ENCODE data around the gene ATF1.
"Not testable (repeated sequence)": the region's sequence is repeated elsewhere in the genome, so short reads cannot be mapped to it uniquely, and the experiment has no call there.

ATF1 gene

DNA sequence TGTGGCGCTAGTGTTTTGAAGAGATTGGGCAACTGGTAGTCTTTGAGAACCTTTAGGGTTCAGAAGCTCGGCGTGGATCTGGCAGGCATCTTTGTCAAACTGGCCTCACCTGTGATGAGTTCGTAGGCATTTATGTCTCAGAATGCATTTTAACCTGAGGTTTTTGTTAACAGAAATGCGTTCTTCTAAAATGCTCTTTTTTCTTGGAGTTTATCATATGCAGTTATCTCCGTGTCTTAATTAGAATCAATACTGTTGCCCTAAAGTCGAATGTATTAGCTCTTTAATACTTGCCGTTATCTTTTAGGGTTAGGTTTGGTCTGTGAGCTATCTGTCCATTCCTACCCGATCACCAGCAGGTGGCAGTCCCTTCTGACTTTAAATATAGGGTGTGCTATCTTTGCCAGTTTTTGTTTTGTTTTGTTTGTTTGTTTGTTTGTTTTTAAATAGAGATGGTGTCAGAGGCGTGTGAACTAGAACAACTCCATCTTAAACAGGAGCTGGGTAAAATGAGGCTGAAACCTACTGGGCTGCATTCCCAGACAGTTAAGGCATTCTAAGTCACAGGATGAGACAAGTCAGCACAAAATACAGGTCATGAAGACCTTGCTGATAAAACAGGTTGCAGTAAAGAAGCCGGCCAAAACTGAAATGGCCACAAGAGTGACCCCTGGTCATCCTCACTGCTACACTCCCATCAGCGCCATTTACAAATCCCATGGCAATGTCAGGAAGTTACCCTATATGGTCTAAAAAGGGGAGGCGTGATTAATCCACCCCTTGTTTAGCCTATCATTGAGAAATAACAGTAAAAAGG lies 1.4 kb downstream of the ATF1 start:
- in situ Hi-C loops (cut with HindIII; ENCODE audit: low pct_unique_long_range_greater_than_20kb, low sequenced_read_pairs) = no loop called here
- TF ChIP-seq JUND (IDR thresholded peaks at IDR 0.05; ENCODE audit: low read depth) = no peak
- peak; percentile 64 to 67 for DNase-seq (ENCODE audit: low read depth in 1 of 2, low spot score in 1 of 2)

DNA sequence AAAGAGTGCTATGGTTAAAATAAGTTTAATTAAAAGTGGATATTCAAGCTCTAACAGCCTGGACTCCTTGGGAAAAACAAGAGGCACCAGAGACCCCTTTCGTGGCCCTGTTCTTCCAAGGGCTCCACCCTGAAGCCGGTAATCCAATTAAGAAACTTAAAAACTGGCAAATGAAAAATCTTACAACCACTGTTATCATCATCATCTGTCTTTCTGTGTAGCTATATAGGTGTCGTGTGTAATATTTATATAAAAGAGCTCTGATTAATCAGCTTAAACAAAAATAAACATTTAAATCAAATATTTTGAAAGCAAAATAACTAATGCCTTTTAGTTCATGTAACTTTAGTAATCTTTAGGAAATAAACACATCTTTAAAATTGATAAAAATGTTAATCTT lies 4.5 kb downstream of the ATF1 start:
- no peak for DNase-seq (ENCODE audit: low read depth in 1 of 2, low spot score in 1 of 2)
- TF ChIP-seq JUND (IDR thresholded peaks at IDR 0.05; ENCODE audit: low read depth) = no peak
- in situ Hi-C loops (cut with HindIII; ENCODE audit: low pct_unique_long_range_greater_than_20kb, low sequenced_read_pairs) = no loop called here

DNA sequence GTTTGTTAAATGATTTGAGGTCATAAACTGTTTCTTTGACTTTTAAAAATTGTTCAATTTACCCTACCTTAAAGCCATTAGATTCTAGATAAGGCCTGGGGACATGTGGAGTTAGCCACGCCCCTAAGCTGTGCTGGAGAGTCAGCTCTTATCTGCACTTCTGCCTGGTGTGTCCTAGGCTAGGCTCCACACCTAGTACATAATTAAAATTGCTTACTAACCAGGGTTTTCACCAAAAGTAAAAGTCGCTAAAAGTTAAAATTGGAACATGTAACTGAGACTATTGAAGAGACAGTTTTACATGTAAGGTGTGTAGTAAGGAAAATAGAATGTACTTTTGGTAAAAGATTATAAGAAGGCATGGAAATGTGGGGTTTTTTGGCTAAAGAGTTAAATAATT lies 4.9 kb downstream of the ATF1 start:
- in situ Hi-C loops (cut with HindIII; ENCODE audit: low pct_unique_long_range_greater_than_20kb, low sequenced_read_pairs) = not testable (repeated sequence)

DNA sequence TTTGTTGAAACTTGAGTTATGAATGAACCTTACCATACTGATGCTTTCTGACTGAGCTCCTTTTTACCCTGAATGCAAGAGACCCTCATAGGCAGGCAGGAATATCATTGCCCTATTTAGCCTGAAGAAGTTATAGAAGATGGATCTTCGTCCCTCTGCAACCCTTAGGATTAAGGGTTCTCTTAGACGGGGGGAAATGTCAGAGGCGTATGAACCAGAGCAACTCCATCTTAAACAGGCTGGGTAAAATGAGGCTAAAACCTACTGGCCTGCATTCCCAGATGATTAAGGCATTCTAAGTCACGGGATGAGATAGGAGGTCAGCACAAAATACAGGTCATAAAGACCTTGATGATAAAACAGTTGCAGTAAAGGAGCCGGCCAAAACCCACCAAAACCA lies 7.5 kb downstream of the ATF1 start:
- in situ Hi-C loops (cut with HindIII; ENCODE audit: low pct_unique_long_range_greater_than_20kb, low sequenced_read_pairs) = no loop called here
- DNase-seq (ENCODE audit: low read depth in 1 of 2, low spot score in 1 of 2) = no peak
- TF ChIP-seq JUND (IDR thresholded peaks at IDR 0.05; ENCODE audit: low read depth) = no peak

More for the DNA sequence above, 4.9 kb downstream of the ATF1 start:
- DNase-seq (ENCODE audit: low read depth in 1 of 2, low spot score in 1 of 2) = not testable (repeated sequence)

DNA sequence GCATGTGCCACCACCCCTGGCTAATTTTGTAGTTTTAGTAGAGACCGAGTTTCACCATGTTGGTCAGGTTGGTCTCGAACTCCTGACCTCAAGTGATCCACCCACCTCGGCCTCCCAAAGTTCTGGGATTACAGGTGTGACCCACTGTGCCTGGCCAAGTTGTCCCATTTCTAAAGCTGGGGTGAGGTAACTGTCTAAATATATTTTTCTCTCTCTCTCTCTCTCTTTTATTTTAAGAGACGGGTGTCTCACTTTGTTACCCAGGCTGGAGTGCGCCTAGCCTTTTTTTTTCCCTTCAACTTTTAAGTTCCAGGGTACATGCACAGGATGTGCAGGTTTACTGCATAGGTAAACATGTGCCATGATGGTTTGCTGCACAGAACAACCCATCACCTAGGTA lies 8.6 kb downstream of the ATF1 start:
- TF ChIP-seq JUND (IDR thresholded peaks at IDR 0.05; ENCODE audit: low read depth) = no peak
- DNase-seq (ENCODE audit: low read depth in 1 of 2, low spot score in 1 of 2) = no peak
- in situ Hi-C loops (cut with HindIII; ENCODE audit: low pct_unique_long_range_greater_than_20kb, low sequenced_read_pairs) = no loop called here

DNA sequence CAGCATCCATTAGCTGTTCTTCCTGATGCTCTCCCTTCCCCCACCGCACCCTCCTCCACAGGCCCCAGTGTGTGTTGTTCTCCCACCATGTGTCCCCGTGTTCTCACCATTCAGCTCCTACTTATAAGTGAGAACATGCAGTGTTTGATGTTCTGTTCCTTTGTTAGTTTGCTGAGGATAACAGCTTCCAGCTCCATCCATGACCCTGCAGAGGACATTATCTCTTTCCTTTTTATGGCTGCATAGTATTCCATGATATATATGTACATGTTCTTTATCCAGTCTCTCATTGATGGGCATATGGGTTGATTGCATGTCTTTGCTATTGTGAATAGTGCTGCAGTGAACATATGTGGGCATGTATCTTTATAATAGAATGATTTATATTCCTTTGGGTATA lies 9.0 kb downstream of the ATF1 start:
- in situ Hi-C loops (cut with HindIII; ENCODE audit: low pct_unique_long_range_greater_than_20kb, low sequenced_read_pairs) = no loop called here
- TF ChIP-seq JUND (IDR thresholded peaks at IDR 0.05; ENCODE audit: low read depth) = no peak
- no peak for DNase-seq (ENCODE audit: low read depth in 1 of 2, low spot score in 1 of 2)

DNA sequence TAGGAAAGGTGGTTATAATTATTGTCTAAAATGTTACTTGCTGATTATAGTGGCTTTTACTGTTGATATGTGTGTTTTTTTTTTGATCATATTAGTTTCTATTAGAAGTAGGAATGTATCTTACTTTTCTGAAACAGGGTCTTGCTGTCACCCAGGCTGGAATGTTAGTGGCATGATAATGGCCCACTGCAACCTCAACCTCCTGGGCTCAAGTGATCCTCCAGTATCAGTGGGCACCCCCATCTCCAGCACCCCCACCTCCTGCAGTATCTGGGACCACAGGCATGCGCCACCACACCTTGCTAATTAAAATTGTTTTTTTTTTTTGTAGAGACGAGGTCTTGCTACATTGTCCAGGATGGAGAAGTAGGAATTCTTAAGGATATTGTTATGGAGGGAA lies 11.3 kb downstream of the ATF1 start:
- in situ Hi-C loops (cut with HindIII; ENCODE audit: low pct_unique_long_range_greater_than_20kb, low sequenced_read_pairs) = no loop called here
- no peak for TF ChIP-seq JUND (IDR thresholded peaks at IDR 0.05; ENCODE audit: low read depth)
- DNase-seq (ENCODE audit: low read depth in 1 of 2, low spot score in 1 of 2) = no peak

DNA sequence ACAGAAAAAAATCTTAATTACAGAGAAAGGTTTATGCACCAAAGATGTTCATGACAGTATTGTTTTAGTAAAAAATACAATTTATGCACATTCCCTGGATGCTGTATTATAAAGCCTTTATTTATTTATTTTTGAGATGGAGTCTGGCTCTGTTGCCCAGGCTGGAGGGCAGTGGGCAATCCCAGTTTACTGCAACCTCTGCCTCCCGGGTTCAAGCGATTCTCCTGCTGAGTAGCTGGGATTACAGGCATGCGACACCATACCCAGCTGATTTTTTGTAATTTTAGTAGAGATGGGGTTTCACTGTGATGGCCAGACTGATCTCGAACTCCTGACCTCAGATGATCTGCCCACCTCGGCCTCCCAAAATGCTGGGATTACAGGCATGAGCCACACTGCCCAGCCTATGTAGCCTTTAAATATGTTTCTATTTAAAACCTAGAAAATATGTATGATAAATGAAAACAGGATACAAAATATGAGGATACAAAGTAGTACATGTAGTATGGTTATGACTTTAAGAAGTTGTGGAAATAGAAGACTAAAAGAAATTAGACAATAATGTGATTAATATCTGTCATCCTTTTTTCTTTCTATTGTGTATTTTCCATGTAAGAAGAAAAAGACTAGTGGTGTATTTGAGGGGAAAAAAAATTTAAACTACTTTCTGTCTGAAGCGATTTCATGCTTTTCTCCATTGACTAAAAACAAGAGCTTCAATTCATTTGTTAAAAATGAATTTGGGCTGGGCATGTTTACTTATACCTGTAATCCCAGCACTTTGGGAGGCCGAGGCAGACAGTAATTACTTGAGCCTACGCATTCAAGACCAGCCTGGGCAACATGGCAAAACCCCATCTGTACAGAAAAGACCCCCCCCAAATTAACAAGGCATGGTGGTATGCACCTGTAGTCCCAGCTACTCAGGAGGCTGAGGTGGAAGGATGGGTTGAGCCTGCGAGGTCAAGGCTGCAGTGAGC lies 13.1 kb downstream of the ATF1 start:
- no peak for DNase-seq (ENCODE audit: low read depth in 1 of 2, low spot score in 1 of 2)
- no peak for TF ChIP-seq JUND (IDR thresholded peaks at IDR 0.05; ENCODE audit: low read depth)
- in situ Hi-C loops (cut with HindIII; ENCODE audit: low pct_unique_long_range_greater_than_20kb, low sequenced_read_pairs) = no loop called here

DNA sequence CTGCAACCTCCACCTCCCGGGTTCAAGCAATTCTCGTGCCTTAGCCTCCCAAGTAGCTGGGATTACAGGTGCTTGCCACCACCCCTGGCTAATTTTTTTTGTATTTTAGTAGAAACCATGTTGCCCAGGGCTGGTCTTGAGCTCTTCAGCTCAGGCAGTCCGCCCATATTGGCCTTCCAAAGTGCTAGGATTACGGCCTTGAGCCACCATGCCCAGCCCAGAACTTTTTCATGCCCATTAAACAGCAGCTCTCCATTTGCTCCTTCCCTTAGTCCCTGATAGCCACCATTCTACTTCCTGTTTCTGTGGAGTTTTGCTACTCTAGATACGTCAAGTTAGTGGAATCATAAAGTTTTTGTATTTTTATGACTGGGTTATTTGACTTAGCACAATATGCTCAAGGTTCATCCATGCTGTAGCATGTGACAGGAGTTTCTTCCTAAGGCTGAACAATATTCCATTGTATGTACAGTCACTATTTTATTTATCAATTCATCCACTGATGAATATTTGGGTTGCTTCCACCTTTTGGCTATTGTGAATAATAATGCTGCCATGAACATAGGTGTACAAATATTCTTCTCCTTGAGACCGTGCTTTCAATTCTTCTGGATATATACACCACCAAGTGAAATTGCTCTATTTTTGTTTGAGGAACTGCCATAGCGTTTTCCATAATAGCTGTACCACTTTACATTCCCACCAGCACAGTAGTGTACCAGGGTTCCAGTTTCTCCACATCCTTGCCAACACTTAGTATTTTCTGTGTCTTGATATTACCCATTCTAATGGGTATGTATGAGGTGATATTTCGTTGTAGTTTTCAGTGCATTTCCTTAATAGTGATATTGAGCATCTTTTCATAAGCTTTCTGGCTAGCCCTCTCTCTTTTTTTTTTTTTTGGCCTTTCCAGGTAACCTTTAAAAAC lies 15.0 kb downstream of the ATF1 start:
- DNase-seq (ENCODE audit: low read depth in 1 of 2, low spot score in 1 of 2) = no peak
- TF ChIP-seq JUND (IDR thresholded peaks at IDR 0.05; ENCODE audit: low read depth) = no peak
- in situ Hi-C loops (cut with HindIII; ENCODE audit: low pct_unique_long_range_greater_than_20kb, low sequenced_read_pairs) = no loop called here

DNA sequence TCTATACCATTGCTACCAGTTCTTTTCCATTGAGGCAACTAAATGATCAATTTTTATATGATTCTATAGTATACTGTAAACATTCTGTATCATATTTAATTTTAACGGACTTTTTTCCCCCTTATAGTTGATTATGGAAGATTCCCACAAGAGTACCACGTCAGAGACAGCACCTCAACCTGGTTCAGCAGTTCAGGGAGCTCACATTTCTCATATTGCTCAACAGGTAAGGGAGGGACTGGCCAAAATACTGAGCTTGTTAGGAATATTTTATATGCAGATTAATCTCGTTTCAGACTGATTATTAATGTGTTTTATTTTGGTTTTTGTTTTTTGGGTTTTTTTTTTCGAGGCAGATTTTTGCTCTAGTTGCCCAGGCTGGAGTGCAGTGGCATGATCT lies 16.1 kb downstream of the ATF1 start:
- no peak for TF ChIP-seq JUND (IDR thresholded peaks at IDR 0.05; ENCODE audit: low read depth)
- DNase-seq (ENCODE audit: low read depth in 1 of 2, low spot score in 1 of 2) = no peak
- in situ Hi-C loops (cut with HindIII; ENCODE audit: low pct_unique_long_range_greater_than_20kb, low sequenced_read_pairs) = no loop called here

DNA sequence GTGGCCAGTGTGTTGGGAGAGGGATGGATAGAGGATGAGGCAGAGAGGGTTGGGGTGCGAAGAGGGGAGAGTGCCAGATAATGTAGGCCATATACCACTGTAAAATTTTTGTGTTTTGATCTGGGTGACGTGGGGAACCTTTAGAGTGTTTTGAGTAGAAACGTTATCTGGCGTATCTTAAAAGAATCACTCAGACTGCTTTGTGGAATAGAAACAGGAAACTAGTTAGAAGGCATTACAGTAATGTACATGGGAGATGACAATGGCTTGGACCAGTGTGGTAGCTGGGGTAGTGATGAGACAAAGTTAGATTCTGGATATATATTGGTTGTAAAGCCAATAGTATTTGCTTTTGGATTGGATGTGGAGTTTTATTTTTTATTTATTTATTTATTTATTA lies 20.6 kb downstream of the ATF1 start:
- no peak for TF ChIP-seq JUND (IDR thresholded peaks at IDR 0.05; ENCODE audit: low read depth)
- no peak for DNase-seq (ENCODE audit: low read depth in 1 of 2, low spot score in 1 of 2)
- in situ Hi-C loops (cut with HindIII; ENCODE audit: low pct_unique_long_range_greater_than_20kb, low sequenced_read_pairs) = no loop called here

DNA sequence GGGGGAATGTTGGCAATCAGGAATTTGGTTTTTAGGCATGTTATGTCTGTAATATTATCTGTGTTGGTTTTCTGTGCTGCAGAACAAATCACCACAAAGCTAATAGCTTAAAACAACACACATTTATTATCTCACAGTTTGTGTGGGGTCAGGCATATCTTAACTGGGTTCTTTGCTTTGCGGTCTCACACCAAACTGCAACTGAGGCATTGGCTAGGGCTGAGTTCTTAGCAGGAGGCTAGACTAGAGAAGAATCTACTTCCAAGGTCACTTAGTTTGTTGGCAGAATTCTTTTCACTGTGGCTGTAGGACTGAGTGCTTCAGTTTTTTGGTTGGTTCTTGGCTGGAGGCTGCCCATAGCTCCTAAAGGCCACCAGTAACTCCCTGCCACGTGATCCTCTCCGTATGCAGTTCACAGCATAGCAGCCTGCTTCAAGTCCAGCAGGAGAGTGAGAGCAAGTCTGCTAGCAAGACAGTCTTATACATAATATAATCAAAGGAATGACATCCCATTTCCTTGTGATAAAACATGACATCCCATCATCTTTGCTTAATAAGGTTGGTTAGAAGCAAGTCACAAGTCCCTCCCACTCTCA lies 21.6 kb downstream of the ATF1 start:
- TF ChIP-seq JUND (IDR thresholded peaks at IDR 0.05; ENCODE audit: low read depth) = no peak
- no peak for DNase-seq (ENCODE audit: low read depth in 1 of 2, low spot score in 1 of 2)
- in situ Hi-C loops (cut with HindIII; ENCODE audit: low pct_unique_long_range_greater_than_20kb, low sequenced_read_pairs) = no loop called here
